Naive B cell (primary cell): ENCODE data around the gene ZNF362. TPM values are rescaled to one million over a fixed set of nuclear protein-coding genes. Genes with fewer than 3 reads are reported as not detected.
A peak's percentile ranks its signal among the peaks of the same experiment; 100 is the strongest.
"Not testable (repeated sequence)": the region's sequence is repeated elsewhere in the genome, so short reads cannot be mapped to it uniquely, and the experiment has no call there.

Experiments
- ATAC-seq, 2 donors: fragments of 150-1000 bp; cut with Tn5 transposase; 2 replicates each; pipeline ENCODE4 v1.10.0; 2021; ENCODE audit warnings: low read depth in 2 of 2, mild to moderate bottlenecking in 2 of 2, moderate library complexity in 2 of 2
- DNase-seq: peaks from one replicate; pipeline ENCODE4 v3.0.0; 2022
- H3K27ac Mint-ChIP-seq, 6 donors: one replicate each; pipeline ENCODE4 v1.8.0; 2020 to 2022; ENCODE audit warnings: mild to moderate bottlenecking in 6 of 6, mixed read lengths in 6 of 6, moderate library complexity in 5 of 6, inconsistent platforms in 2 of 6
- H3K27me3 Mint-ChIP-seq, 3 donors: one replicate each; pipeline ENCODE4 v1.8.0; 2021 to 2022; ENCODE audit warnings: mixed read lengths in 3 of 3, mild to moderate bottlenecking in 1 of 3
- H3K36me3 Mint-ChIP-seq, 2 donors: one replicate each; pipeline ENCODE4 v1.8.0; 2020 to 2022; ENCODE audit warnings: mixed read lengths in 2 of 2, inconsistent platforms in 1 of 2, mild to moderate bottlenecking in 1 of 2
- H3K4me1 Mint-ChIP-seq, 3 donors: one replicate each; pipeline ENCODE4 v1.8.0; 2020 to 2022; ENCODE audit warnings: mixed read lengths in 3 of 3, inconsistent platforms in 1 of 3, mild to moderate bottlenecking in 1 of 3, moderate library complexity in 1 of 3
- H3K4me3 Mint-ChIP-seq, 8 donors: one replicate each; pipeline ENCODE4 v1.8.0; 2020 to 2022; ENCODE audit warnings: mild to moderate bottlenecking in 8 of 8, mixed read lengths in 8 of 8, moderate library complexity in 8 of 8, inconsistent platforms in 2 of 8
- H3K9me3 Mint-ChIP-seq, 7 donors: one replicate each; pipeline ENCODE4 v1.8.0; 2020 to 2022; ENCODE audit warnings: mixed read lengths in 7 of 7, mild to moderate bottlenecking in 5 of 7, inconsistent platforms in 2 of 7, moderate library complexity in 1 of 7
- polyA plus RNA-seq, 6 donors: library from polyadenylated mRNA; unstranded; fragments of 300-500 nt; fragmentation: Illumina TruSeq; gene quantifications; one replicate each; pipeline ENCODE4 v1.2.3, GENCODE V29; 2021; ENCODE audit warnings: low read depth in 6 of 6

Gene ZNF362
- polyA plus RNA-seq, 6 donors from 2014 or later, result 10.0 to 25.5 (median 12.7) TPM

DNA sequence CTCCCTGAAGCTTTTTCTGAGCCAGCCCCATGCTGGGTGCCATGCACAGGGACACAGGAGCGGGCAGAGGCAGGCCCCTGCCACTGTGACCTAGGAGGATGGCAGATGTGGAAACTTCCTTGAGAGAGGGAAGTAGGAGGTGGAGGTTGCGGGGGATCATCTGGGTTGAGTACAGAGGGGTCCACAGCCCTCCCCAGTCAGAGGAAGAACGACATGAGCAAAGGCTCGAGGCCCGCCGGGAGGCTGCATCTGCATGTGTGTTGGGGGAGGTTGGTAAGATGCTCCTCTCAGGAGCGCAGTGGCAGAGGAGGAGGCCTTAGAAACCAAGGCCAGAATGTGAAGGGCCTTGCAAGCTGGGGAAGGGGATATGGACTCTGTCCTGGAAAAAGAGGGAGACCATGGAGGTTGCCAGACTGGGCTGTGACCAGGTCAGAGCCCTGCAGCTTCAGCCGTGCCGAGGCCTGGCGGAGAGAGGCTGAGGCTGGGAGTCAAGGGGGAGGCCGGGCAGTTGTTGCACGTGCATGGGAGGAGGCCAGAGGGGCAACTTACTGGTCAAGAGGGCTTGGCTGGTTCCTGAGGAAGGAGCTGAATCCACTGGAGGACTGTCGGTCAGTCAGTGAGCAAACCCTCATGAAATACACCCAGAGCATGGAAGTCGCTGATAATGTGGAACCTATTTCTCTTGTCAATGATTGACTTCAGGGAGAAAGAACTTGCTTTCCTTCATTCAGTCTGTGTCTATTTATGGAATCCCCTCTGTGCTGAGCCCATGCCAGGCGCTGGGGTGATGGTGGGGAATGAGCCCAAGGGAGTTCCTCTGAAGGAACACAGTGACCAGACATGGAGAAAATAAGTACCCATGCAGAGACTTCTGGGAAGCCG lies 32.9 kb downstream of the ZNF362 start:
- H3K9me3 Mint-ChIP-seq, result peaks cover 0 to 4% (median 0%) of the 10 kb centered on the region in 7 donors
- DNase-seq (no peak), ATAC-seq (no peak)
- no peaks in the 10 kb centered on the region for H3K27me3 Mint-ChIP-seq
- peaks cover 2 to 28% (median 6%) of the 10 kb centered on the region in 3 donors for H3K4me1 Mint-ChIP-seq
- peaks cover 10 to 23% of the 10 kb centered on the region in 2 donors for H3K36me3 Mint-ChIP-seq
- peak overlapping the region in 3 of 6 donors; percentile 6 to 82 (median 73) for H3K27ac Mint-ChIP-seq
- peak overlapping the region in 2 of 8 donors; percentile 37 to 44 for H3K4me3 Mint-ChIP-seq

DNA sequence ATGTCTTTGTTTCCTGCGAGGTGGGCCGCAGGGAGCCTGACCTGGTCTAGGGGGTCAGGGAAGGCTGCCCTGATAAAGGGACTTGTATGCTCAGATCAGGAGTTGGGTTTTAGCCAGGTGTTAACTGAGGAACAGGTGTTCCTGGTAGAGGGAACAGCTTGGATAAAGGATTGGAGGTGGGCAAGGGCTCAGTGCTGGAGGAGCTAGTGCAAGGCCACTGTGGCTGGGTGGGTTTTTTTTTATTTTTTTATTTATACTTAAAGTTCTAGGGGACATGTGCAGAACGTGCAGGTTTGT lies 33.5 kb downstream of the ZNF362 start:
- H3K4me1 Mint-ChIP-seq, result peaks cover 2 to 29% (median 6%) of the 10 kb centered on the region in 3 donors
- H3K9me3 Mint-ChIP-seq, result peaks cover 0 to 4% (median 0%) of the 10 kb centered on the region in 7 donors
- ATAC-seq, result no peak
- H3K36me3 Mint-ChIP-seq, result peaks cover 10 to 23% of the 10 kb centered on the region in 2 donors
- H3K27ac Mint-ChIP-seq, result peak overlapping the region in 1 of 6 donors; percentile 6
- peak overlapping the region in 1 of 8 donors; percentile 37 for H3K4me3 Mint-ChIP-seq
- H3K27me3 Mint-ChIP-seq, result no peaks in the 10 kb centered on the region
- no peak for DNase-seq

DNA sequence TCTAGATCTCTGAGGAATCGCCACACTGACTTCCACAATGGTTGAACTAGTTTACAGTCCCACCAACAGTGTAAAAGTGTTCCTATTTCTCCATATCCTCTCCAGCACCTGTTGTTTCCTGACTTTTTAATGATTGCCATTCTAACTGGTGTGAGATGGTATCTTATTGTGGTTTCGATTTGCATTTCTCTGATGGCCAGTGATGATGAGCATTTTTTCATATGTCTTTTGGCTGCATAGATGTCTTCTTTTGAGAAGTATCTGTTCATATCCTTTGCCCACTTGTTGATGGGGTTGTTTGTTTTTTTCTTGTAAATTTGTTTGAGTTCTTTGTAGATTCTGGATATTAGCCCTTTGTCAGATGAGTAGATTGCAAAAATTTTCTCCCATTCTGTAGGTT lies 34.3 kb downstream of the ZNF362 start:
- Mint-ChIP-seq H3K4me1 (peaks cover 6 to 33% (median 8%) of the 10 kb centered on the region in 3 donors), H3K36me3 (peaks cover 10 to 23% of the 10 kb centered on the region in 2 donors)
- not testable (repeated sequence) for ATAC-seq, H3K27ac Mint-ChIP-seq, H3K9me3 Mint-ChIP-seq, DNase-seq, H3K27me3 Mint-ChIP-seq, H3K4me3 Mint-ChIP-seq

DNA sequence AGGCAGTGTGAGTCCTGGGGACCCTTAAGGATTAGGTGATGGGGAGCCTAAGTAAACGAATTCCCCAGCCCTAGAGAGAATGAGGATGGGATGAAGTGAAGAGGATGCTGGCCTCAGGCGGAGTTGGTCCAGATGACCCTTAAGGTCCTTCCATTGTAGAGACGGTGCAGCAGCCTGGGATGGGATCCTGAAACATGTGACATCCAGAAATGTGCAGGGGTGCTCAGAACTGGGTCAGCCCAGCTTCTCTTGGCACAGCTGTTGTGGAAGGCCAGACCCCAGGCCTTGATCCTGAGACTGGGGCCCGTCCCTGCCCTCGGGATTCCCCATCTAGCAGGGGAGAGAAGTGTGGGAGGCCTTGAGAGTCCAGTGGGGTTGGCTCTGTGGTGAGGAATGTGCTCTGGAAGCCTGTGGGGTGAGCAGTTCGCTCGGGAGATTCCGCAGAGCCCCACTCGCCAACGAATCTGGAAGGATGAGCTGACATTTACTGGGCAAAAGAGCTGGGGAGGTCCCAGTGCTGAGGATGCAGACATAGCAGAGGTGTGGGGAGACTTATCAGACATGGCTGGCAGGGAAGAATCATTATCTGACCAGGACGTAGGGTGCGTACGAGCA lies 36.5 kb downstream of the ZNF362 start:
- Mint-ChIP-seq H3K9me3 (peaks cover 0 to 4% (median 0%) of the 10 kb centered on the region in 7 donors), H3K36me3 (peaks cover 10 to 23% of the 10 kb centered on the region in 2 donors), H3K27me3 (no peaks in the 10 kb centered on the region), H3K27ac (peak overlapping the region in 3 of 6 donors; percentile 6 to 82 (median 55)), H3K4me3 (no peak overlapping the region), H3K4me1 (peaks cover 6 to 28% (median 8%) of the 10 kb centered on the region in 3 donors)
- ATAC-seq, result no peak
- DNase-seq, result no peak

DNA sequence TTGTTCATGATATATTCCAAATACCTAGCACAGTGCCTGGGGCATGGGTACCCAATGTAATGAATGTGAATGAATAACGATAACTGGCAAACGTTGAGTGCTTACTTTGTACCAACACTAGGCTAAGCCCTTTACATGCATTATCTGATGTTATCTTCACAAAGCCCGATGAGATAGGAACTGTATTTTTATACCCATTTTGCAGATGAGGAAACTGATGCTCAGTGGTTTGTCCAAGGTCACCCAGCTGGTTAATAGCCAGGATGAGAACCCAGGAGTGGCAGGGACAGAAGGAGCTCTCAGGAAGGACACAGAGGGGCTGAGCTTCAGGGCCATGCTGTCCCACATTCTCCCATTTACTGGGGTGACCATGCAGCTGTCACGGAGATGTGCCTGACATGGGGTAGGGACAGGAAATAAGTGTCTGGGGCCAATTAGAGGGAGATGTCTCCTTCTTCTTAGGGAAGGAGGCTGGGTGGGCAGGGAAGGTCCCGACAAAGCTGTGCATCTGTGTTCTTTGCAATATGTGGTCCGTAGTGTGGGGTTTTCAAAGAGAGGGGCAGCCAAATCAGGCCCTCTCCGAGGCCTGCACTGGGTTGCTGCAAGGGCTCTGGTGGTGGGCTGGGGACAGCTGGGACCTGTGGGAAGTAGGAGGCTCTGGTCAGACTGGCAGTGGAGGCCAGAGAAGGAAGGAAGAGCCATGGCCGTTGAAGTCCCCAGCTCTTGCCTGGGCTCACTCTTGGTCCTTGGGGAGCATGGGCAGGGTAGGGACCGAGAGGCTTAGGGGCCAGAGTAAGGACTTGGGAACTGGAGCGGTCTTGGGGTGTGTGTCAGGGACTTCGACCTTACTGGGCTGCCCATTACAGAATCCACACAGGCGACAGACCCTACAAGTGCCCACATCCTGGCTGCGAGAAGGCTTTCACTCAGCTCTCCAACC lies 38.0 kb downstream of the ZNF362 start:
- DNase-seq (no peak), ATAC-seq (no peak)
- no peak overlapping the region for H3K4me3 Mint-ChIP-seq
- no peaks in the 10 kb centered on the region for H3K27me3 Mint-ChIP-seq
- H3K36me3 Mint-ChIP-seq, result peaks cover 3 to 21% of the 10 kb centered on the region in 2 donors
- peak overlapping the region in 1 of 6 donors; percentile 32 for H3K27ac Mint-ChIP-seq
- H3K4me1 Mint-ChIP-seq, result peaks cover 4 to 29% (median 5%) of the 10 kb centered on the region in 3 donors
- no peaks in the 10 kb centered on the region for H3K9me3 Mint-ChIP-seq

DNA sequence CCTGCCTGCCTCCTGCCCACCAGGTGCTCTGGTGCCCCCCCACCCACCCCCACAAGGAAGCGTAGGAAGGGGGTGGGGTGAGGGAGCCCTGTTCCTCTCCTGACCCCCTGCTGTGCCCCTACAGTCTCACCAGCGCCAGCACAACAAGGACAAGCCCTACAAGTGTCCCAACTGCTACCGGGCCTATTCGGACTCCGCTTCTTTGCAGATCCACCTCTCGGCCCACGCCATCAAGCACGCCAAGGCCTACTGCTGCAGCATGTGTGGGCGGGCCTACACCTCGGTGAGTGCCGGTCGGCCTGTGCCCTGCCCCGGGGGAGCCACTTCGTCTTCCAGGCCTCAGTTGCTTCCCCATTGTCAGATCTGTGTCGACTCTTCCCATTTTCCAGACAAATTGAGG lies 38.7 kb downstream of the ZNF362 start:
- no peak for ATAC-seq
- Mint-ChIP-seq H3K36me3 (peaks cover 0 to 14% of the 10 kb centered on the region in 2 donors), H3K4me3 (no peak overlapping the region), H3K27ac (peak overlapping the region in 2 of 6 donors; percentile 49 to 93), H3K27me3 (no peaks in the 10 kb centered on the region), H3K9me3 (no peaks in the 10 kb centered on the region), H3K4me1 (peaks cover 4 to 29% (median 5%) of the 10 kb centered on the region in 3 donors)
- DNase-seq, result no peak

DNA sequence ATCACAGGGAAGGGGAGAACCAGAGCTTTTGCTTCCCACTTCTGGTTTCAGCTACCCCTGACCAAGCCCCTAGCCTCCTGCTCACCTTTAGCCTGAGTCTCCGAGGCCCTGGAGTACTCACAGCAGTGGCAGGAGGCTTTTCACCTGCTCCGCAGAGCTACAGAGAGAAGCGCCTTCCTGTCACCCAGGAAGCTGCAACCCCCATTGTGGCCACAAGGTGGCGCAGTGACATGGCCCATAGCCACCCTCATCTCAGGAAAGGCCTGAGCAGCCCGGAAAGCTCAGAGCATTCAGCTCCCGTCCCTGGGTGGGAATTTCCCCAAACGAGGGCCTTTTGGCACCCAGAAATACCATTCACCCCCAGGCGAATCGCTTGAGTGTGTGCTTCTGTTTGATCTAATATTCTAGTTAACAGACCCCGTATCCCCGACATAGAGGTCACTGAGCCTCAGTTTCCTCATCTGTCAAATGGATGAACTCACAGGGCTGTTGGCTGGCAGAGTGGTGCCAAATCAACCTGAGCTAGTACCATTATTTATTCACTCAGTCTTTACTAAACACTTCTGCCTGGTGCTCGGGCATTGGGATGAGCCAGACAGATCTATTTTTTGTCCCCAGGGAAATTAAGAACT lies 39.3 kb downstream of the ZNF362 start:
- Mint-ChIP-seq H3K27ac (peak overlapping the region in 2 of 6 donors; percentile 49 to 93), H3K4me1 (peaks cover 4 to 29% (median 5%) of the 10 kb centered on the region in 3 donors), H3K36me3 (peaks cover 0 to 14% of the 10 kb centered on the region in 2 donors), H3K27me3 (no peaks in the 10 kb centered on the region), H3K9me3 (no peaks in the 10 kb centered on the region), H3K4me3 (no peak overlapping the region)
- ATAC-seq, result peak; percentile 85 to 91
- DNase-seq, result peak; percentile 72

DNA sequence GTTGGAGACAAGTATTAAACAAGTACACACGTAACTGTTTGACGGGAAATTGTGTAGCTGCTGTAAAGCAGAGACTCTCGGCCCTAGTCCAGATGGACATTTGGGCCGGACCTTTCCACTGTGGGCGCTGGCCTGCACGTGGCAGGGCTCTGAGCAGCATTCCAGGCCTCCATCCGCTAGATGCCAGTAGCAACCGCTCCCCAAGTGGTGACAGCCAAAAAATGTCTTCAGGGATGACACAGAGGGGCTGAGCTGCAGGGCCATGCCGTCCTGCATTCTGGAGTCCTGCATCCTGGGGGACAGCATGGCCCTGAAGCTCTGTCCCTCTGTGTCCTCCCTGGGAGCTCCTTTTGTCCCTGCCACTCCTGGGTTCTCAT lies 39.8 kb downstream of the ZNF362 start:
- Mint-ChIP-seq H3K4me1 (peaks cover 4 to 29% (median 5%) of the 10 kb centered on the region in 3 donors), H3K27ac (no peak overlapping the region), H3K36me3 (peaks cover 0 to 14% of the 10 kb centered on the region in 2 donors), H3K9me3 (no peaks in the 10 kb centered on the region), H3K4me3 (no peak overlapping the region), H3K27me3 (no peaks in the 10 kb centered on the region)
- ATAC-seq, result no peak
- DNase-seq, result no peak

DNA sequence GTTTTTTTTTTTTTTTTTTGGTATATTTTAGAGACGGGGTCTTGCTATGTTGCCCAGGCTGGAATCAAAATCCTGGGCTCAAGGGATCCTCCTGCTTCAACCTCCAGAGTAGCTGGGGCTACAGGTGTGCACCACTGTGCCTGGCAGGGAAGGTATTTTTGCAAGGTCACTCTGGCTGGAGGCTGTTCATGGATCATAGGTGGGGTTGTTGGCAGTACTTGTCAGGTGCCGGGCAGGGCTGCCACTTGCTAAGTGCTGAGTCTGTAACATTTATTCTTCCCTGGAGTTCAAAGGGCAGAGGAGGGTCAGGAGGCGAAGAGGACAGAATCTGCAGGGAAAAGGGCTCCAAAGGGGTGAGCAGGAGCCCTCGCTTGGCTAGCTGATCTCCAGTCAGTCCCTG lies 40.5 kb downstream of the ZNF362 start:
- ATAC-seq, result no peak
- Mint-ChIP-seq H3K9me3 (no peaks in the 10 kb centered on the region), H3K4me1 (peaks cover 4 to 29% (median 5%) of the 10 kb centered on the region in 3 donors), H3K36me3 (peaks cover 0 to 14% of the 10 kb centered on the region in 2 donors), H3K4me3 (no peak overlapping the region), H3K27me3 (no peaks in the 10 kb centered on the region), H3K27ac (no peak overlapping the region)
- DNase-seq, result no peak

DNA sequence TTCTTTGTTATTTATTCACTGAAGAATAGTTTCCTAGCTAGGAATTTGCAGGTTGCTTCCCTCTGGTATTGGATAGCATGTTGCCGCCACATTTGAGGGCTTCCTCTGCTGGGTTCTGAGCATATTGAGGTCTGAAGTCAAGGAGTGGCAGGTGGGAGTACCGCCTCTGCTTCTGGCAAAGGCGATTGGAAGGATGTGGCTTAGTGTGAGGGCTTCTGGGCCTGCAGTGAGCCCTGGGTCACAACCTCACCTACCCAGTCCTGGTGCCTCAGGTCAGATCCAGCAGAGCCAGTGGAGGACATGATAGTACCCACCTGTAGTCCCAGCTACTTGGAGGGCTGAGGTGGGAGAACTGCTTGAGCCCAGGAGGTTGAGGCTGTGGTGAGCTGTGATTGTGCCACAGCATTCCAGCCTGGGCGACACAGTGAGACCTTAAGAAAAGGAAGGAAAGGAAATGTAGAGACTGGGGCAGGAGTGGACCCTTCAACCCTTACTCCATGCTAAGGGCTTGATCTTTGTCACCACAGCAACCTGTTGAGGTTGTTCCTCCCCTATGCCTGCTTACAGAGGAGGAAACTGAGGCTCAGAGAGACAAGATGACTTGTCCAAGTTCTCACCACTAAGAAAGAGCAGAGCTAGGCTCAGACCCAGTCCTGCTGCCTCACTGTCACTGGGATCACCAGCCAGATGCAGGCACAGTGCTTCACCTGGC lies 41.8 kb downstream of the ZNF362 start:
- ATAC-seq, result no peak
- DNase-seq, result no peak
- Mint-ChIP-seq H3K9me3 (no peaks in the 10 kb centered on the region), H3K4me3 (peak overlapping the region in 1 of 8 donors; percentile 6), H3K27ac (no peak overlapping the region), H3K27me3 (peaks cover 0 to 1% (median 0%) of the 10 kb centered on the region in 3 donors), H3K36me3 (peaks cover 0 to 14% of the 10 kb centered on the region in 2 donors), H3K4me1 (peaks cover 4 to 21% (median 5%) of the 10 kb centered on the region in 3 donors)

DNA sequence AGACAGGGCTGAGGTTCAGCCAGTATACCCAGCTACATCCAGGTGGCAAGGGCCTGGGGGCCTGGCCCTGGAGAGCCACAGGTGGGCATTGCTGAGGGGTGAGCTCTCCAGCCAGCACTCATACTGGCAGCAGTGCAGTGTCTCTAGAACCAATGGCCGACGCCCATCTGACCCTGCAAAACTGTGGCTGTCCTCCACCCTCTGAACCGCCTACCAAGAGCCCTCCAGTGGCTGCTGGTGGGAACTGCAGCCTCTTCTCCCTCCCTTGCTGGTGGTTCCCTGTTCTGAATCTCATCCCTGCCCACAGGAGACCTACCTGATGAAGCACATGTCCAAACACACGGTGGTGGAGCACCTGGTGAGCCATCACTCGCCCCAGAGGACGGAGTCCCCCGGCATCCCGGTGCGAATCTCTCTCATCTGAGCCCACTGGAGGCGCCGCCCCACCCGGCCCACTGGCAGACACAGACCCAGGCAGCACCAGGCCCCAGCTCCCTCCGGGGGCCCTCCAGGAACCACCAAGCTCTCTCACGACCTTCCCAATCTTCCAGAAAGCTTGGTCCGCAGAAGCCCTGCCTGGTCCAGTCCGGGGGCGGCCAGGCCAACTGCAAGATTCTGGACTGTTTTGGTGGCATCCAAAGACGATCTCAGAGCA lies 42.5 kb downstream of the ZNF362 start:
- peaks cover 4 to 18% (median 5%) of the 10 kb centered on the region in 3 donors for H3K4me1 Mint-ChIP-seq
- peak overlapping the region in 1 of 6 donors; percentile 89 for H3K27ac Mint-ChIP-seq
- ATAC-seq (peak; percentile 52 to 57), DNase-seq (peak; percentile 38)
- peaks cover 0 to 14% of the 10 kb centered on the region in 2 donors for H3K36me3 Mint-ChIP-seq
- no peaks in the 10 kb centered on the region for H3K9me3 Mint-ChIP-seq
- H3K4me3 Mint-ChIP-seq, result no peak overlapping the region
- H3K27me3 Mint-ChIP-seq, result peaks cover 0 to 4% (median 0%) of the 10 kb centered on the region in 3 donors
